ENCODE data around the gene PDE7B. TPM values are rescaled to one million over a fixed set of nuclear protein-coding genes. Genes with fewer than 3 reads are reported as not detected.
"Not testable (repeated sequence)": the region's sequence is repeated elsewhere in the genome, so short reads cannot be mapped to it uniquely, and the experiment has no call there.

Gene PDE7B
- total RNA-seq, 3 donors from 2014 or later = 2.1 to 4.0 (median 2.2) TPM

DNA sequence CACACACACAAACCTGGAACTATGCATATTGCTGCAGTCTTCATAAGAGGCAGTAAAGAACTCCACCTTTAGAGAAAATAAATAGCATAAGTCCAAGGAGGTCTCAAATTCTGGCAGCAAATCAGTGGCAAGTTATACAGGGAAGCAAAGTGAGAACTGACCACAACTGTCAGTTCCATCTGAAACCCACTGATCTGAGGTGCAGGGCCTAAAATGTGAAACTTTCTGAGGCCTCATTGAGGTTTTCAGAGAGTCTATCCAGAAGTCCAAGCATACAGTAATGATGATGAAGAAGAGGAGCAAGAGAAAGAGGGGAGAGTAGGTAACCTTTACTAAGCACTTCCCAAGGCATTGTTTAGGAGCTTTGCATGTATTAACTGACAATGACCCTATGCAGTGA, 362.4 kb downstream of the PDE7B start:
- no peak overlapping the region for H3K4me3 ChIP-seq
- H3K9me3 ChIP-seq = no peaks in the 10 kb centered on the region
- TF ChIP-seq, protein P1, sequence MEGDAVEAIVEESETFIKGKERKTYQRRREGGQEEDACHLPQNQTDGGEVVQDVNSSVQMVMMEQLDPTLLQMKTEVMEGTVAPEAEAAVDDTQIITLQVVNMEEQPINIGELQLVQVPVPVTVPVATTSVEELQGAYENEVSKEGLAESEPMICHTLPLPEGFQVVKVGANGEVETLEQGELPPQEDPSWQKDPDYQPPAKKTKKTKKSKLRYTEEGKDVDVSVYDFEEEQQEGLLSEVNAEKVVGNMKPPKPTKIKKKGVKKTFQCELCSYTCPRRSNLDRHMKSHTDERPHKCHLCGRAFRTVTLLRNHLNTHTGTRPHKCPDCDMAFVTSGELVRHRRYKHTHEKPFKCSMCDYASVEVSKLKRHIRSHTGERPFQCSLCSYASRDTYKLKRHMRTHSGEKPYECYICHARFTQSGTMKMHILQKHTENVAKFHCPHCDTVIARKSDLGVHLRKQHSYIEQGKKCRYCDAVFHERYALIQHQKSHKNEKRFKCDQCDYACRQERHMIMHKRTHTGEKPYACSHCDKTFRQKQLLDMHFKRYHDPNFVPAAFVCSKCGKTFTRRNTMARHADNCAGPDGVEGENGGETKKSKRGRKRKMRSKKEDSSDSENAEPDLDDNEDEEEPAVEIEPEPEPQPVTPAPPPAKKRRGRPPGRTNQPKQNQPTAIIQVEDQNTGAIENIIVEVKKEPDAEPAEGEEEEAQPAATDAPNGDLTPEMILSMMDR (IDR thresholded peaks at IDR 0.05) = no peak
- no peaks in the 10 kb centered on the region for H3K4me1 ChIP-seq (ENCODE audit: low read depth)
- intact Hi-C loops (cut with DNase I, micrococcal nuclease) = no loop called here
- DNase-seq = no peak
- no peaks in the 10 kb centered on the region for H3K36me3 ChIP-seq (ENCODE audit: low read depth)
- no peak for ATAC-seq

DNA sequence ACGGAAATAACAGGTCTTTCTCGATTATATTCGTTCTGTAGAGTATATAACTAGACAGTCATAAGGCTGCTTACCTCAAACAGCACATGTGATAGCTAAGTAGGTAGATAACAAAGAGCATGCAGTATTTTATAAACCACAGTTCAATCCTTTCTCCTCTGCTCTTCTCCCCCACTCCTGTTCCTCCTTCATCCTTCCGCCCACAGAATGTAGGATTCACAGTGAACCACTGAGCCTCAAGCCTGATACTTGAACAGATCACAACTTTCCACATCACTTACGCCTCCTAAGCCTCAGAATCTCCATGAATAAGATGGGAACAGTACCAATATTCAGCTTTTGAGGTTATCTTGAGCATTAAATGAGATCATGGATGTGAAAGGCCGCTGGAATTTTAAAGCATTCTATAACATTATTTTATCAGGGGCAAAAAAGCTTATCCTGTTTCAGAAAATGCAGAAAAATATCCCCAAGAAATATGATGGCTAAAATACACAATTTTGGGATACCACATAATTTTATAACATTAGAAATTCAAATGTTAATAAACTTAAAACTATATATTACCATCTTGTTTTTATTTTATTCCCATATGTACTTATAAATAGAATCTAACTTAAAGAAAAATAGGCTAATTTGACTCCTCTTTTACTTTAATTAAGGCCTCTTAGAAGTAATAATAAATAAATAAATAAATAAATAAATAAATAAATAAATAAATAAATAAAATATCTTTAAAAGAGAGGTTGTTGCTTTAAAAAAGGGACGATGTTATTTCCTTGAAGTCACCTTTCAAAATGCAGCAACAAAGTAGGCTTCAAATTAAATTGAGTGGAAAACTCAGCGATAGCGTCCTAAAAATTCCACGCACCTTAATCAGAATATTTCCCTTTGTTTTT, 365.3 kb downstream of the PDE7B start:
- H3K36me3 ChIP-seq (ENCODE audit: low read depth) = no peaks in the 10 kb centered on the region
- no peak overlapping the region for H3K4me3 ChIP-seq
- no peak for ATAC-seq
- intact Hi-C loops (cut with DNase I, micrococcal nuclease) = no loop called here
- H3K4me1 ChIP-seq (ENCODE audit: low read depth) = no peaks in the 10 kb centered on the region
- no peaks in the 10 kb centered on the region for H3K9me3 ChIP-seq
- TF ChIP-seq, protein P1 (IDR thresholded peaks at IDR 0.05) = no peak
- DNase-seq = no peak

DNA sequence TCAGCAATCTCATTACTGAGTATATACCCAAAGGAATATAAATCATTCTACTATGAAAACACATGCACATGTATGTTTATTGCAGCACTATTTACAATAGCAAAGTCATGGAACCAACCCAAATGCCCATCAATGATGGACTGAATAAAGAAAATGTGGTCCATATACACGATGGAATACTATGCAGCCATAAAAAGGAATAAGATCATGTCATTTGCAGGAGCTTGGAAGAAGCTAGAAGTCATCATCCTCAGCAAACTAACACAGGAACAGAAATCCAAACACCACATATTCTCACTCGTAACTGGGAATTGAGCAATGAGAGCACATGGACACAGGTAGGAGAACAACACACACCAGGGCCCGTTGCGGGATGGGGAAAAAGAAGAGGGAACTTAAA, 373.5 kb downstream of the PDE7B start:
- H3K4me1 ChIP-seq (ENCODE audit: low read depth); H3K4me3 ChIP-seq; ATAC-seq; DNase-seq; H3K36me3 ChIP-seq (ENCODE audit: low read depth); H3K9me3 ChIP-seq; intact Hi-C loops (cut with DNase I, micrococcal nuclease): not testable (repeated sequence)

DNA sequence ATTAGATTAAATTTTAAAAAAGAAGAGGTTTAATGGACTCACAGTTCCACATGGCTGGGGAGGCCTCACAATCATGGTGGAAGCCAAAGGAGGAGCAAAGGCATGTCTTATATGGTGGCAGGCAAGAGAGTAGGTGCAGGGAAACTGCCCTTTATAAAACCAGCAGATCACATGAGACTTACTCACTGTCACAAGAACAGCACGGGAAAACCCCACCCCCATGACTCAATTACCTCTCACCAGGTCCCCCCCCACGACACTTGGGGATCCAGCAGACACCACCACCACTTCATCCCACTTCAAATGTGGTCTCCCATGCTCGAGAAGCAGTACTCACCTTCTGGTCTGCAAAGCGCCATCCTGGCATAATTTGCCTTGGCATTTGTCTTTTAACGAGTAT, 374.0 kb downstream of the PDE7B start:
- TF ChIP-seq, protein P1 (IDR thresholded peaks at IDR 0.05) = no peak
- Histone ChIP-seq H3K9me3 (no peaks in the 10 kb centered on the region), H3K36me3 (ENCODE audit: low read depth) (no peaks in the 10 kb centered on the region), H3K4me1 (ENCODE audit: low read depth) (peaks cover 8% of the 10 kb centered on the region), H3K4me3 (no peak overlapping the region)
- intact Hi-C loops (cut with DNase I, micrococcal nuclease) = no loop called here
- ATAC-seq (no peak), DNase-seq (no peak)

DNA sequence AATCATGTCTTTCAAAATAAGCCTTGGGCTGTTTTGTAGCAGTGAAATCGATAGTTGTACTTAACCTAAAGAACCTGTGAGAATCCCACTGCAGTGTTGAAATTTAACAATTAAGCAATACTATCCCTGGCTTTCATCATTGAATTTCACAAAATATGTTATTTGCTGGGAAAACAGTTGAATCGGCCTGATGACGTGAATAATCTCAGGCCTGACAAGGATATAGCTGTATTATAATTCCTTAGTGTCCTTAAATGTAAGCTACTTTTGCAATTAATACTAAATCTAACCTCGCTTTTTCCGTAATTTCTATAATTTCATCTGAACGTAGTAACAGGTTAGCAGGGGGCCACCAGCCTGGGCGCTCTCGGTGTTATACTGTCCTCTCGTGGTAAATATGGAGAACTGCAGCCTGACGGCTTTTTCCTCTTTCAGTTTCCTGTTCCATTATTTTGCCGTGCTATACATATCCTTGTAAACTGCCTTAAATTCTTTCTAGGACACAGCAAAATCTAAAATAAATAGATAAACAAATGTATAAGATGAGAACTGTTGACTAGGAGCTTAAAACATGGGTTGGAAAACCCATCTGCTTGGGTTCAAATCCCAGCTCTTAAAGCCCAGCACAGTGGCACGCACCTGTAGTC, 374.6 kb downstream of the PDE7B start:
- H3K4me1 ChIP-seq (ENCODE audit: low read depth) = peaks cover 8% of the 10 kb centered on the region
- intact Hi-C loops (cut with DNase I, micrococcal nuclease) = no loop called here
- no peaks in the 10 kb centered on the region for H3K9me3 ChIP-seq
- no peaks in the 10 kb centered on the region for H3K36me3 ChIP-seq (ENCODE audit: low read depth)
- DNase-seq = peak in 2 of 3 donors; percentile 37 to 76
- ATAC-seq = peak; percentile 94
- TF ChIP-seq, protein P1 (IDR thresholded peaks at IDR 0.05) = peak; percentile 98
- H3K4me3 ChIP-seq = no peak overlapping the region

All from mucosa of descending colon (tissue), 3 donors.